ENCODE data around the gene PTPN7. TPM values are rescaled to one million over a fixed set of nuclear protein-coding genes. Genes with fewer than 3 reads are reported as not detected.
"Not testable (repeated sequence)": the region's sequence is repeated elsewhere in the genome, so short reads cannot be mapped to it uniquely, and the experiment has no call there.

PTPN7 gene
- total RNA-seq, 1 experiment from 2014 or later, result not detected

- no TSS peak for BruUV-seq (replicated peaks)
- peaks cover 23% of the 10 kb centered on the region for H3K4me1 Mint-ChIP-seq (ENCODE audit: insufficient read depth, unreplicated experiment)
- intact Hi-C loops (cut with micrococcal nuclease), result no loop called here
- no peaks in the 10 kb centered on the region for H3K27me3 Mint-ChIP-seq (ENCODE audit: insufficient read depth, unreplicated experiment)
- CTCF ChIA-PET, result interaction anchor here (0.9 to 28.8 kb wide), 8 partner anchors 13 to 218 kb away, joined by 3 to 1380 read pairs (median 8); partner anchors contain the start of gene ELF3
- POLR2A ChIA-PET, result interaction anchor here (0.6 to 2.7 kb wide), 12 partner anchors 19 to 130 kb away, joined by 3 to 16 read pairs (median 4); partner anchors contain the start of gene ELF3
- no peaks in the 10 kb centered on the region for H3K36me3 Mint-ChIP-seq (ENCODE audit: insufficient read depth, unreplicated experiment)
- no peak overlapping the region for H3K27ac Mint-ChIP-seq (ENCODE audit: low read depth, unreplicated experiment)
- no peak overlapping the region for H3K4me3 Mint-ChIP-seq (ENCODE audit: unreplicated experiment)
- no peak for TF ChIP-seq CTCF (IDR thresholded peaks at IDR 0.05; ENCODE audit: unreplicated experiment)
- H3K9me3 Mint-ChIP-seq (ENCODE audit: unreplicated experiment), result no peaks in the 10 kb centered on the region
- DNase-seq (ENCODE audit: unreplicated experiment), result no peak
Observed at GRCh38 chr1:202113690-202114300, 46.6 kb downstream of the PTPN7 start.

GRCh38 chr1:202112859-202113689, 47.3 kb downstream of the PTPN7 start:
- no peaks in the 10 kb centered on the region for H3K9me3 Mint-ChIP-seq (ENCODE audit: unreplicated experiment)
- H3K4me3 Mint-ChIP-seq (ENCODE audit: unreplicated experiment), result no peak overlapping the region
- H3K27ac Mint-ChIP-seq (ENCODE audit: low read depth, unreplicated experiment), result no peak overlapping the region
- ChIA-PET CTCF (interaction anchor here (0.6 to 28.8 kb wide), 17 partner anchors 11 to 300 kb away, joined by 3 to 1380 read pairs (median 5); partner anchors contain the start of gene ELF3), POLR2A (interaction anchor here (0.6 to 2.7 kb wide), 21 partner anchors 18 to 780 kb away, joined by 3 to 16 read pairs (median 4); partner anchors contain the start of gene ELF3)
- BruUV-seq (replicated peaks), result no TSS peak
- H3K36me3 Mint-ChIP-seq (ENCODE audit: insufficient read depth, unreplicated experiment), result no peaks in the 10 kb centered on the region
- no peak for TF ChIP-seq CTCF (IDR thresholded peaks at IDR 0.05; ENCODE audit: unreplicated experiment)
- peak; percentile 27 for DNase-seq (ENCODE audit: unreplicated experiment)
- H3K27me3 Mint-ChIP-seq (ENCODE audit: insufficient read depth, unreplicated experiment), result no peaks in the 10 kb centered on the region
- intact Hi-C loops (cut with micrococcal nuclease), result no loop called here
- H3K4me1 Mint-ChIP-seq (ENCODE audit: insufficient read depth, unreplicated experiment), result peaks cover 31% of the 10 kb centered on the region

- H3K9me3 Mint-ChIP-seq (ENCODE audit: unreplicated experiment); H3K4me3 Mint-ChIP-seq (ENCODE audit: unreplicated experiment); BruUV-seq (replicated peaks); H3K27me3 Mint-ChIP-seq (ENCODE audit: insufficient read depth, unreplicated experiment); H3K27ac Mint-ChIP-seq (ENCODE audit: low read depth, unreplicated experiment); H3K36me3 Mint-ChIP-seq (ENCODE audit: insufficient read depth, unreplicated experiment); intact Hi-C loops (cut with micrococcal nuclease); DNase-seq (ENCODE audit: unreplicated experiment): not testable (repeated sequence)
- H3K4me1 Mint-ChIP-seq (ENCODE audit: insufficient read depth, unreplicated experiment), result peaks cover 45% of the 10 kb centered on the region
- POLR2A ChIA-PET, result interaction anchor here (1.0 to 2.7 kb wide), 3 partner anchors 11 to 96 kb away, joined by 3 to 14 read pairs (median 5); no protein-coding TSS in a partner anchor
- CTCF ChIA-PET, result interaction anchor here (0.6 to 28.8 kb wide), 3 partner anchors 104 to 701 kb away, joined by 3 to 1380 read pairs (median 3); partner anchors contain the start of gene ELF3
Observed at GRCh38 chr1:202111589-202111988, 48.8 kb downstream of the PTPN7 start.

GRCh38 chr1:202110977-202111376, 49.4 kb downstream of the PTPN7 start:
- BruUV-seq (replicated peaks), result no TSS peak
- ChIA-PET POLR2A (no interaction called here), CTCF (interaction anchor here (1.0 to 28.8 kb wide), 3 partner anchors 8 to 103 kb away, joined by 3 to 1380 read pairs (median 4); partner anchors contain the start of gene ELF3)

More at GRCh38 chr1:202110977-202111376, 49.4 kb downstream of the PTPN7 start:
- DNase-seq (ENCODE audit: unreplicated experiment), result no peak
- intact Hi-C loops (cut with micrococcal nuclease), result no loop called here
- no peak overlapping the region for H3K27ac Mint-ChIP-seq (ENCODE audit: low read depth, unreplicated experiment)
- no peak for TF ChIP-seq CTCF (IDR thresholded peaks at IDR 0.05; ENCODE audit: unreplicated experiment)
- no peaks in the 10 kb centered on the region for H3K27me3 Mint-ChIP-seq (ENCODE audit: insufficient read depth, unreplicated experiment)
- peaks cover 52% of the 10 kb centered on the region for H3K4me1 Mint-ChIP-seq (ENCODE audit: insufficient read depth, unreplicated experiment)
- H3K4me3 Mint-ChIP-seq (ENCODE audit: unreplicated experiment), result no peak overlapping the region
- H3K36me3 Mint-ChIP-seq (ENCODE audit: insufficient read depth, unreplicated experiment), result no peaks in the 10 kb centered on the region
- H3K9me3 Mint-ChIP-seq (ENCODE audit: unreplicated experiment), result no peaks in the 10 kb centered on the region

Measured in MCF 10A (cell line).